Measurements from ENCODE around the gene AP2A1. TPM values are rescaled to one million over a fixed set of nuclear protein-coding genes. Genes with fewer than 3 reads are reported as not detected.
A peak's percentile ranks its signal among the peaks of the same experiment; 100 is the strongest.

Gene AP2A1
- polyA plus RNA-seq, 1 experiment, result 59.1 TPM

DNA sequence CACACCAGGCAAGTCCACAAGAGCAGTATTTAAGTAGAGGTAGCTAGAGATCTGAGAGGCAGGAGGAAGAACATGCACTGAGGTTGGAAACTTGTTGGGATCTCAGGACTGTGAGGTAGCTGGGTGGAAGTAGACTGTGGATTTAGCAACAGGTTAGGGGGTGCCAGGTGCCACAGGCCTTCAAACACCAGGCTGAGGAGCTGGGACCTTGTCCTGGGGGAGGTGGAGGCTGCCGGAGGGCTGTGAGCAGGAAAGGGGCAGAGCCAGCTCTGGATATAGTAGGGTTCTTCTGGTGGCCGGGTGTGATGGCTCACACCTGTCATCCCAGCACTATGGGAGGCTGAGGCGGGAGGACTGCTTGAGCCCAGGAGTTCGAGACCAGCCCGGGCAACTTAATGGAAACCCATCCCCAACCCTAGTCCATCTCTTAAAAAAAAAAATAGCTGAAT is 43.2 kb downstream of the AP2A1 start:
- no peak for DNase-seq (ENCODE audit: low read depth, low spot score)
- Histone ChIP-seq H3K27me3 (ENCODE audit: control insufficient read depth, insufficient read depth, low read length) (no peaks in the 10 kb centered on the region), H3K9me3 (ENCODE audit: control insufficient read depth, insufficient read depth, low read length) (no peaks in the 10 kb centered on the region; the same call in 1 of the 2 replicates), H3K27ac (ENCODE audit: low read depth, low read length) (peak overlapping the region; percentile 39), H3K4me3 (ENCODE audit: low read depth, low read length) (peak overlapping the region; percentile 77)
- ChIA-PET POLR2A (interaction anchor here (0.5 to 1.4 kb wide), 4 partner anchors 43 to 98 kb away, joined by 3 to 7 read pairs (median 4); no protein-coding TSS in a partner anchor), CTCF (interaction anchor here (1.5 kb wide), 1 partner anchor 125 kb away, joined by 3 read pairs; no protein-coding TSS in a partner anchor)
- TF ChIP-seq, protein P1, sequence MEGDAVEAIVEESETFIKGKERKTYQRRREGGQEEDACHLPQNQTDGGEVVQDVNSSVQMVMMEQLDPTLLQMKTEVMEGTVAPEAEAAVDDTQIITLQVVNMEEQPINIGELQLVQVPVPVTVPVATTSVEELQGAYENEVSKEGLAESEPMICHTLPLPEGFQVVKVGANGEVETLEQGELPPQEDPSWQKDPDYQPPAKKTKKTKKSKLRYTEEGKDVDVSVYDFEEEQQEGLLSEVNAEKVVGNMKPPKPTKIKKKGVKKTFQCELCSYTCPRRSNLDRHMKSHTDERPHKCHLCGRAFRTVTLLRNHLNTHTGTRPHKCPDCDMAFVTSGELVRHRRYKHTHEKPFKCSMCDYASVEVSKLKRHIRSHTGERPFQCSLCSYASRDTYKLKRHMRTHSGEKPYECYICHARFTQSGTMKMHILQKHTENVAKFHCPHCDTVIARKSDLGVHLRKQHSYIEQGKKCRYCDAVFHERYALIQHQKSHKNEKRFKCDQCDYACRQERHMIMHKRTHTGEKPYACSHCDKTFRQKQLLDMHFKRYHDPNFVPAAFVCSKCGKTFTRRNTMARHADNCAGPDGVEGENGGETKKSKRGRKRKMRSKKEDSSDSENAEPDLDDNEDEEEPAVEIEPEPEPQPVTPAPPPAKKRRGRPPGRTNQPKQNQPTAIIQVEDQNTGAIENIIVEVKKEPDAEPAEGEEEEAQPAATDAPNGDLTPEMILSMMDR (IDR thresholded peaks at IDR 0.05; ENCODE audit: low read depth, low read length), result no peak

DNA sequence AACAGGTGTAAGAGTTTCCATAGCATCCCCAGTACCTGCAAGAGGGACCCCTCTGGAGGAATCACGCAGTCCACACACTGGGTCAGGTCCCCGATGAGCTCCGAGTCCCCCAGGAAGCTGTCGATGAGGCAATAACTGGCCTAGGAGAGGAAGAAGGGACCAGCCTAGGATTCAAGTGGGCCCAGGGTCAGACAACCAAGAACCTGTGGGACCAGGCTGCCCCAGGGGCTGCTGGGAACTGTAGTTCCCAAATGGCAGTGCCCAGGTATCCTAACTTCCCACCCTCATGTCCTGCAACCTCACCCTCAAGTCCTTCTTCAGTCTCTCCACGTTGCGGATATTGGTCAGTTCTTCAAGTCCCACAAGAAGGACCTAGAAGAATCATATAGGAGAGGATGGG is 44.5 kb downstream of the AP2A1 start:
- POLR2A ChIA-PET, result no interaction called here
- Histone ChIP-seq H3K4me3 (ENCODE audit: low read depth, low read length) (no peak overlapping the region), H3K27me3 (ENCODE audit: control insufficient read depth, insufficient read depth, low read length) (no peaks in the 10 kb centered on the region), H3K9me3 (ENCODE audit: control insufficient read depth, insufficient read depth, low read length) (no peaks in the 10 kb centered on the region; the same call in 1 of the 2 replicates), H3K27ac (ENCODE audit: low read depth, low read length) (no peak overlapping the region)
- CTCF ChIA-PET, result no interaction called here
- DNase-seq (ENCODE audit: low read depth, low spot score), result no peak
- TF ChIP-seq, protein P1 (IDR thresholded peaks at IDR 0.05; ENCODE audit: low read depth, low read length), result no peak

DNA sequence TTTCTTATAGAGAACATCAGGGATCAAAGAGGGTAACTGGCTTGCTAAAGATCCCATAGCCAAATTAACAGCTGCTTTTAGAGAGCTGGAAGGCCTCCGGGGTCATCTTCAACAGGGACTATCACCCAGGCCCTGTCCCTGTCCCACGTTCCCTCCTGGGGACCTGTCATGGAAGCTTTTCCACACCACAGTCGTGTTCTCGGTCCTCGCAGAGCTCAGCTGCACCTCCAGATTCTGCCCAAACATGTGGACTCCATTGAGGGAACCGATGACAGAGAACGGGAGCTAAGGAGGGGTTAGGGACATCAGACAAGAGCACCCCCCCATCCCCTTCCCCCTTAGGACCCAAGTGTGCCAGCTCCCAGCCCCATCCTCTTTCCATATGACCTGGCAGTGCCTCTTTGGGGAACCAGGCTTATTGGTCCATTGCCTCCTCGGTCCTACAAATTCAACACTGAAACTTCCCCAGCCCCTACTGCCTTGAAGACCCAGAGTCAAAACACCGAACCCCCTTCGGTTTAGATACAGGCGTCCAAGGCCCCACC is 45.7 kb downstream of the AP2A1 start:
- CTCF ChIA-PET, result interaction anchor here (1.1 to 1.4 kb wide), 3 partner anchors 8 to 131 kb away, joined by 3 to 4 read pairs (median 3); partner anchors contain the start of gene PTOV1
- TF ChIP-seq, protein P1 (IDR thresholded peaks at IDR 0.05; ENCODE audit: low read depth, low read length), result no peak
- POLR2A ChIA-PET, result interaction anchor here (0.6 to 1.3 kb wide), 3 partner anchors 38 to 55 kb away, joined by 3 to 5 read pairs (median 3); partner anchors contain the start of gene PTOV1

DNA sequence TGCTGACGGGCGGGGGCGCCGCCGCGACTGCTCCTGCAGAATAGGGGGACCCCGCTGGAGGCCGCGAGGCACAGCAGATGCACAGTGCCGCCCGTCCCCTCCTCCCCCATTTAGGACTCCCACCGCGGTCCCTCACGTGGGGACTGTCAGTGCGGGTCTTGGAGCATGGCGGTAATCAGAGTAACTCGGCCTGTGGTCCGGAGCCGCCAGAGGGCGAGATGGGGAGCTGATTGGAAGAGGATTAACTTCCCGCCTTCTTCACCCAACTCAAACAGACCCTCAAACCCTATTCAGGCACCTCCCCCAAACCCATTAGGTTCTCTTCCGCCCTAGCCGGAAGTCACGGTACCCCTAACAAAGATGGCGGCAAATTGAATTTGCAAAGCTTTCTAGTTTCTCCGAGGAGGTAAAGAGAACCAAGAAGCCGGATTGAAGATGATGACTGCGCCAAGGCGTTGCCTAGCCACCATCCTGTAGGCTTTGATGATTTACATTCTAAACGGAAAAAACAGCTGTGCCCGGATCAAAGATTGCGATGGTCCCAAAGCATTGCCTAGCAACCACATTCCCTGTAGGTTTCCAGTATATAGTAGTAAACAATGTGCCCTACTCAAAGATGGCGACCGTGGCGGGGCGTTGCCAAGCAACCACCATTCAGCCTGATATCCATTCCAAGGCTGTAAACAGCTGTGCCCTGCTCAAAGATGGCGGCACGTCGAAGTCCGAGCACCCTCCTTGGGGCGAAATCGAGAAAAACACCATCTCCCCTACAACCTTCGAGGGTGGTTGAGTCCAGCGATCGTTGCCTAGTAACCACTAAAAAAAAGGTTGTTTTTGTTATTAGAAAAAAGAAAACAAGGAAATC is 46.4 kb downstream of the AP2A1 start, which contains the start of gene FUZ:
FUZ (minus strand) TSS at position 296 of the 865 bp plus-strand sequence; CDS start at position 110, 186 bp downstream.
- Histone ChIP-seq H3K27me3 (ENCODE audit: control insufficient read depth, insufficient read depth, low read length) (no peaks in the 10 kb centered on the region), H3K27ac (ENCODE audit: low read depth, low read length) (peak within 1 kb of the TSS; percentile 95), H3K9me3 (ENCODE audit: control insufficient read depth, insufficient read depth, low read length) (no peaks in the 10 kb centered on the region; the same call in 1 of the 2 replicates), H3K4me3 (ENCODE audit: low read depth, low read length) (peak within 1 kb of the TSS; percentile 90)
- CTCF ChIA-PET, result interaction anchor here (0.6 to 1.4 kb wide), 5 partner anchors 9 to 132 kb away, joined by 3 to 4 read pairs (median 3); partner anchors contain the start of gene PTOV1
- TF ChIP-seq, protein P1 (IDR thresholded peaks at IDR 0.05; ENCODE audit: low read depth, low read length), result peak; percentile 45
- peak; percentile 97 for DNase-seq (ENCODE audit: low read depth, low spot score)
- POLR2A ChIA-PET, result interaction anchor here (0.6 to 1.3 kb wide), 5 partner anchors 37 to 56 kb away, joined by 3 to 7 read pairs (median 3); partner anchors contain the start of gene PTOV1

More for the DNA sequence above, 45.7 kb downstream of the AP2A1 start:
- H3K27me3 ChIP-seq (ENCODE audit: control insufficient read depth, insufficient read depth, low read length), result no peaks in the 10 kb centered on the region
- H3K4me3 ChIP-seq (ENCODE audit: low read depth, low read length), result peak overlapping the region; percentile 90
- peak overlapping the region; percentile 95 for H3K27ac ChIP-seq (ENCODE audit: low read depth, low read length)
- no peaks in the 10 kb centered on the region; the same call in 1 of the 2 replicates for H3K9me3 ChIP-seq (ENCODE audit: control insufficient read depth, insufficient read depth, low read length)
- no peak for DNase-seq (ENCODE audit: low read depth, low spot score)
